ENCODE data around the gene OXLD1.
A peak's percentile ranks its signal among the peaks of the same experiment; 100 is the strongest.

The OXLD1 gene

GRCh38 chr17:81666342-81667191, at the start of gene OXLD1, which contains the start of gene CCDC137:
Gene OXLD1, minus strand, starts transcription at chr17:81666605. Its CDS starts 28 bp downstream, at chr17:81666577.
Gene CCDC137, plus strand, starts transcription at chr17:81666737. Its CDS starts 30 bp downstream, at chr17:81666767.
- peak; percentile 76 for DNase-seq (ENCODE audit: low read depth)

DNA sequence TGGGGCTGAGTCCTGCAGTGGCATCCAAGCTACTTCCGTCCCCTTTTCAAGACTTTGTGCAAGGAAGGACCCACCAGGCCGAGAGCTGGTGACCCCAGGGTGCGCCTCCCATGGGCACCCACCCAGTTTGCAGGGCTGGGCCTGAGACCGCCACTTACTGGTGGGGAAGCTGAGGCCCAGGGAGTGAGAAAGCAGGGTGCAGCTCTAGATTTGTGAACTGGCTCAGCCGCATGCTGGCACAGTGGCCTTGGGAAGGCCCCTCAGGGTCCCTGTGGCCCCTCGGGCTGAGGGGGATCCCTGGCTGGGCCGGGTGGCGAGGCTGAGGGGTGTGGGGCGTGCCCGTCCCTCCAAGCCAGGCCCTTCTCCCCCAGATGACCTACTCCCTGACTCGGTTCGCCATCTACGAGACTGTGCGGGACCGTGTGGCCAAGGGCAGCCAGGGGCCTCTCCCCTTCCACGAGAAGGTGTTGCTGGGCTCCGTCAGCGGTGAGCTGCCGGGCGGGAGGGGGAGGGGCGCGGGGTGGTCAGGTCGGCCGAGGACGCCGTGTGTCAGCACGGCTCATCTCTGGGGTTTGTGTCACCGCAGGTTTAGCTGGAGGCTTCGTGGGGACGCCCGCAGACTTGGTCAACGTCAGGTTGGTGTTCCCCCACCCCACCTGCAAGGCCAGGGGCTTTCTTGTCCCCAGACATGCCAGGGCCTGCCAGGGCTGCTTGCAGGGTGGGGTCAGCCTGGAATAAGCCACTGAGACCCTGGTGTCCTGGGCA, 48.9 kb upstream of the OXLD1 start:
- DNase-seq (ENCODE audit: low read depth), result no peak

DNA sequence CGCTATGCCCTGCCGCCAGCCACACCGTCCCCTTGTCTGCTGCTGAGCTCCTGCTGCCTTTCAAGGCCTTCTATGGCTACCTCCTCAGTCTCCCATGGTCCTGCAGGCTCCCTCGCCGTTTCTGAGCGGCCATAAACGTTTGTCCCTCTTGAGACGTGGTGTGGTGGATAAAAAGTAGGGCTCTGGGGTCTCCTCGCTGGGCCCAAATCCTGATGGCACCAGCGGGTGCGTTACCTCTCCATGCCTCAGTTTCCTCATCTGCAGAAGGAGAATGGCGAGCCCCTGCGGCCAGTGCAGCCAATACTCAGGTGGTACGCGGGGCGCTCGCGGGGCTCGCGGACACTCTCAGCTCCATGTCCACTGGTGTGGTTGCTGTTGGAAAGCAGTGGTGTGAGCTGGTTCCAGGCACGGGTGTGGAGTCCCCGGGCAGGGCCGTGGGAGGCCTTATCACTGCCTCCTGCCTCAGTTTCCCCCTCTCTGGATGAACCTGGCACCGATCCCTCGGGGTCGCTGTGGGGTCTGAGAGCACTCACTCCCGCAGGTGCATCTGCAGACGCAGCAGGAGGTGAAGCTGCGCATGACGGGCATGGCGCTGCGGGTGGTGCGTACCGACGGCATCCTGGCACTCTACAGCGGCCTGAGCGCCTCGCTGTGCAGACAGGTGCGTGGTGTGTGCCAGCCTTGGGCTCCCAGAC, 48.2 kb upstream of the OXLD1 start:
- no peak for DNase-seq (ENCODE audit: low read depth)

DNA sequence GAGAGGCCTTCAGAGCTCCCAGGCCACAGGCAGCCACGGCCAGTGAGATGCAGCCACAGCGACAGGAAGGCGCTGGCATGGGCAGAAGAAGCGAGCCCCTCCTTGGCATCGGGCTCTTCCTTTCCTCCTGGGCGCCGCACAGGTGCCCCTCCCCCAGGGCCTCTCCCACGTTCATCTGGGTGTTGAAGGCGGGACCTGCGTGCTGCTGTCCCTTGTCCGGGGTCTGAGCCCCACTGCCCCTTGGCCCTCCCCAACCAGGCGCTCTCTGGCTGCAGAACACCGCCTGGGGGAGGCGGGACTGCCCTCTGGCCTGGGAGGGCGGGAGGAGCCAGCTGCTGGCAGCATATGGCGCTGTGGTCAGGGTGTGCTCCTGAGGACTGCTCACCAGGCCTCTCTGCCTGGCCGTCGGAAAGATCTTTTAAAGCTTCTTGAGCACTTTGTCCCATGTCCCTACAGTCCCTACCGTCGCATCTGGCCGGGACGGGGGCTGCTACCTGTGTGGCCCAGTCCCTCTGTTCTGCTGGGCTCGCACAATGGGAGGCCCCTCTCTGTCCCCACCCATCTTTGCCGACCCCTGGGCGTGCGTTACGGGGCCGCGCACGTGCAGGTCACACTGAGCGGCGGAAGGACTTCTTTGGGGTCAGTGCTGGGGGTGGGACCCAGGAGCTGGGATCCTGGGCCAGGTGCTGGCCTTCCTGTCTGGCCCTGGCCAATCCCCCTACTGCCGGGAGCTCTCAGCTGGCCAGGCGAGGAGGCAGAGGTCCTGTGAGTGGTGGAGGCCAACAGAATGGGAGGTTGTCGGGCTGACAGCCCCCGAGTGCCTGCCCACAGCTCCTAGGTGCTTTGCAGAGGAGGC, 47.4 kb upstream of the OXLD1 start:
- no peak for DNase-seq (ENCODE audit: low read depth)

- DNase-seq (ENCODE audit: low read depth), result no peak
These were observed 46.7 kb upstream of the OXLD1 start for GRCh38 chr17:81713004-81713555.

DNA sequence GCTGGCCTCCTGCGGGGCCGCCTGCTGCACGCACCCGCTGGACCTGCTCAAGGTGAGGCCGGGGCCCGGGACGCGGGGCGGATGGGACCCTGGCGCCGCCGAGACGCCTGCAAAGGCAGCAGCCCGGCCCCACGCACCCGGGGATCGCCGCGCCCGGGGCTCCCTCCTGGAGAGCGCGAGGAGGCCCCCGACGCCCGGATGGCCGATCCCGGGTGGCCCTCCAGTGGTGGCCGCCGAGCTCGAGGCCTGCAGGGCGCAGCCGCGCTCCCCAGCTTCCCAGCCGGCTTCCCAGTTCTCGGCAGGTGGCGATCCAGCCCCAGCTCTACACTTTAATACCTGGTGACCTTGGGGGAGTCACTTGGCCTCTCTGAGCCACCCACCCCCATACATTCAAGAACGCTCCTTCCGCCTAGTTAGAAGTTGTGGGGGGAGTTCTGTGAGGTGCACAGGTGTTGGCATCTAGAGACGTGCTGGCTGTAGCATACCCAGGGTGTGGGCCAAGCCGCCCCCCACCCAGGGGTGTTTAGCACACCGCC, 46.1 kb upstream of the OXLD1 start:
- no peak for DNase-seq (ENCODE audit: low read depth)

DNA sequence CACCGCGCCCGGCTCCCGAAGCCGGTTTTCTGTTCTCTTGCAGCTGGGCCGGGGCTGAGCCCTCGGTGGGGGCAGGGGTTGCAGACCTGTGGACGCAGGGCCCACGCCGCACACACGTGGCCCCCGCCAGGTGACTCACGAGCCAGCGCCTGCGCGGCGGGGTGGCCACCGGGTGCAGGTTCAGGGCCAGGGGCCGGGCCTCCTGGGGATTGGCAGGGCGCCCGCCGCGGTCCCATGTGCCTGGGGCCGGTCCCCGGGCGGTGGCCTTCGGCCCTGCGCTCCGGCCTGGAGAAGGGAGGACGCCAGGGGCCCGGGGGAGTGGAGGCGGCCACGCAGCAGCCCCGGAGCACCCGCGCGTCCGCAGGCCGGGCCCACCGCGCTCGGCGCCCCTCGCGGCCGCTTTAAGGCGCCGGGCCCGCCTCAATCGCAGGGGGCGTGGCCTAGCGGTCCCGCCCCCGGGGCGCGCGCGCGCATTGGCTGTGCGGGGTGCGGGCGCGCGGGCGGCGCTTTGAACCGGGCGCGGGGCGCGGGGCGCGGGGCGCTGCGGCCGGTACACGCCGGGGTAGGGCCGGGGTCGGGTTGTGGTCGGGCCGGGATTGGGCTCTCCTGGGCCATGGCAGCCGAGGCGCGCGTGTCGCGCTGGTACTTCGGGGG, 45.5 kb upstream of the OXLD1 start, which contains the start of gene SLC25A10:
Gene SLC25A10 (plus strand): TSS at position 471 of the 654 bp plus-strand sequence. CDS start 143 bp downstream, at position 614.
- DNase-seq (ENCODE audit: low read depth), result peak; percentile 35

DNA sequence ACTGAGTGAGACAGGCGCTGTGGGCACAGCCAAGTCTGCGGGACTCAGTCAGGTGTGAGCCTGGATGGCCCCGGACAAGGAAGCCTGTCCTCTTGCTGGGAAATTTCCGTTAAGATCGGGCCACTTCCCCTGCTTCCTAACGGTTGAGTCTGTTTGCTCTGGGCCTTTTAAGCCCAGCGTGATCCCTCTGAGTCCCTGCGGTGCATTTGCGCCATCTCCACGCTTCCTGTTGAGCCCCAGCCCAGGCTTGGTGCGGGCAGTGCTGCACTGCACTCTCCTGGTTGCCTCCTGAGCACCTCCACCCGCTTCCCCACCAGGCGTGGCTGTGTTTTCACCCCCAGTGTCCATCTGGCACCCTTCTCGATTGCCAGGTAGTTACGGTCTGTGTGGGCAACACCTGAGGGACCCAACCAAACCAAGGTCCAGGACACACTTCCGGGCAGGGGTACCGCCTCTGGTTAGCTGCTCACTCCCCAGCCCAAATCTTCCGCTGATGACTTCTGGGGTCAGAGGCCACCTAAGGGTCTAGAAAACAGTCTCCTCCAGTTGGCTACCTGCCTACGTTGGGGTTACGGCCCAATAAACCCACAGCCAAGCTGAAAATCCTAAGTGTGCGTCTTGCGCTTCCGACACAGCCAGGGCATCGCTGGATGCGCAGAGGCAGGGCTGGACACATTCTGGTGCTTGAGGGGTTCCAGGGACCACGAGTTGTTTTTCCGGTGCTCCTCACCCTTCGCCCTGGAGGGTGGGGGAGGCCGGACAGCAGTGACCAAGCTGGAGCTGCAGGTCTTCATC, 44.3 kb upstream of the OXLD1 start:
- DNase-seq (ENCODE audit: low read depth), result no peak

DNA sequence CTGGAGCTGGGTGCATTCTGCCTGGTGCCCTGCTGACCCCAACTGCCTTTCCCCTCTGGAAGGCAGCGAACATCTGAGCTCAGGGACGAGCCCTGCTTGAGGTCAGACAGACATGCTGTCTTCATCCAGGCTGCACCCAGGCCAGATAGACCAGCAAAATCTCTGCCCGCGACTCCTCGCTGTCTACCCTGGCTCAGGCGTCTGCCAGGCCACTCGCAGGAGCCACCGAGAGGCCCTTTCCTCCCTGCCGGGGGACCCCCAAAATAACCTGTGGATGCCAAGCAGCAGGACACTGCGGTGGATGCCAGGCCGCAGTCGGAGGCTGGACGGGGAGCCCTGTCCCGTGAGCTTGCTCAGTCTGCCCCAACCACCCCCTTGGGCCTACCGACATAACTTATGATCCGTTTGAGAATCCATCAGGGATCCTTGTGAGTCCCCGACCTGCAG, 42.4 kb upstream of the OXLD1 start:
- no peak for DNase-seq (ENCODE audit: low read depth)

- no peak for DNase-seq (ENCODE audit: low read depth)
These were observed 41.6 kb upstream of the OXLD1 start for GRCh38 chr17:81707725-81708646.

DNA sequence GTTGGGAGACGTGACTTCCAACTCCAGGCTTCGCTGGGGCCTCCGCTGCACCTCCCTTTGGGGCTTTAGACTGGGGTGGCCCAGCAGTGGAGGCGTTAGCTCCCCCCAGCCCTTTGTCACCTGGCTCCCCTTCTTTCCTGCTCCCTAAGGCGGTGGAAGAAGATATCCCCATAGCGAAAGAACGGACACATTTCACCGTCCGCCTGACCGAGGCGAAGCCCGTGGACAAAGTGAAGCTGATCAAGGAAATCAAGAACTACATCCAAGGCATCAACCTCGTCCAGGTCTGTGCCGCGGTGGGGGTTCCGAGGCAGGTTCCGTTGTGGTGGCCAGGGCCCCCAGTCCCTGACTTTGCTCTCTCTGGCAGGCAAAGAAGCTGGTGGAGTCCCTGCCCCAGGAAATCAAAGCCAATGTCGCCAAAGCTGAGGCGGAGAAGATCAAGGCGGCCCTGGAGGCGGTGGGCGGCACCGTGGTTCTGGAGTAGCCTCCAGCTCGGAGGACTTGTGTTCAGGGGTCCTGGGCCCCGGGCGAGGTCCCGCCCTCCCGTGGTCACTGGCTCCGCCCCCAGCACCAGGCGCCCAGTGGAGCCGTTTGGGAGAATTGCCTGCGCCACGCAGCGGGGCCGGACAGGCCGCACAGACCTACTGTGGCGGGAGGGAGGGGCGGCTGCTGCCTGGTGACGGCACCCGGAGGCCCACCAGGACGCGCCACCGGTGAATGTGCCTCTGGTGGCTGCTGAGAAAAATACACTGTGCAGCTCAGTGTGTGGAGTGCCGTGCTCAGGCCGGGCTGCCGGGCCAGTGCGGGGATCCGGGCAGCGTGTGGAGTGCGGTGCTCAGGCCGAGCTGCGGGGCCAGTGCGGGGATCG, 40.6 kb upstream of the OXLD1 start:
- DNase-seq (ENCODE audit: low read depth), result no peak

DNA sequence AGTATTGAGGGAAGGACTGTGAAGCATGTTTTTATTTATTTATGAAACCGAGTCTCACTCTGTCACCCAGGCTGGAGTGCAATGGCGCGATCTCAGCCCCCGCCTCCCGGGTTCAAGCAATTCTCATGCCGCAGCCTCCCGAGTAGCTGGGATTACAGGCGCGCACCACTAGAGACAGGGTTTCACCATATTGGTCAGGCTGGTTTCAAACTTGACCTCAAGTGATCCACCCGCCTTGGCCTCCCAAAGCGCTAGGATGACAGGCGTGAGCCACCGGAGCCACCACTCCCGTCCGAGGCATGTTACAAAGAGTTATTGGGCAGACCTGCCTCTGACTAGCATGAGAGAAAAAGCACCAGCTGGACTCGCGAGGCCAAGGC, 39.8 kb upstream of the OXLD1 start:
- DNase-seq (ENCODE audit: low read depth), result no peak

- no peak for DNase-seq (ENCODE audit: low read depth)
These were observed 39.3 kb upstream of the OXLD1 start for GRCh38 chr17:81705518-81706231.

GRCh38 chr17:81703747-81704654, 37.6 kb upstream of the OXLD1 start:
- DNase-seq (ENCODE audit: low read depth), result no peak

DNA sequence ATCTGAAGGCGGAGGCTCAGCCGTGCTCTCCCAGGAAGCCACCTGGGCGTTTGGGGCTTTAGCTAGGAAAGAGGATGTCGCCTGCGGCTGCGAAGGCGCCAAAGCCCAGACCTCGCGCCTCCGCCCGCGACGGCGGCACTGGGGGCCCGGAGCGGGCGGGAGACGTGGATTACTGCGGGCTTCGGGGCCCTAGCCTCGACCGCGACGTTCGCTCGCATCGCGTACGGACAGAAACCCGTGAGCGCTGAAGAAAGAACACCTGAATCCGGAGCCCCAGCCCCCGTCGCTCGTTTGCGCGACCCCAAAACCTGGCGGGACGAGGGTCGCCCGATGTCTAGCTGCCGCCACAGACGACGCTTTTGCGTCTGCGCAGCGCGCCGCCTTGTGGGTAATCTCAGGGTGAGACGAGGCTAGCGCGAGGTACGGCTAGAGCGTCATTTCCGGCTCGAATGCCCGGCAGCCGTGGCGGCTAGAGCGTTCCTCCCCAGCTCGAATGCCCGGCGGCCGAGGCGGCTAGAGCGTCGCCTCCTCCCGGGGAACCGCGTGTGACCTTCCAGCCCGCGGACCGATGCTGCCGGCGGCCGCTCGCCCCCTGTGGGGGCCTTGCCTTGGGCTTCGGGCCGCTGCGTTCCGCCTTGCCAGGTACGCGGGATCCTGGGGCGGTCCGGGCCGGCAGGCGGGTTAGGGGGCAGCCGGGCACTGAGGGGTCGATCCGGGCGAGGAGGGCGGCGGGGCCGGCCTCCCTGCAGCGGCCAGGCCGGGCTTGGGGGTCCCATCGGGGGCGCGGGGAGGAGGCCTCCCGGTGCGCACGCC, 36.7 kb upstream of the OXLD1 start, which contains the start of gene MRPL12:
Gene MRPL12 (plus strand): TSS at position 434 of the 813 bp plus-strand sequence. CDS start 135 bp downstream, at position 569.
- DNase-seq (ENCODE audit: low read depth), result peak; percentile 74

All from HS-5 (cell line).